Breast epithelium (tissue), 3 donors: Measurements from ENCODE around the gene TRIM9.

Experiments
- CTCF ChIP-seq, 3 donors: fragments of 450-650 bp; IDR thresholded peaks; one replicate each; pipeline ENCODE4 v1.5.1; 2016 to 2017; ENCODE audit warnings: antibody characterized with exemption in 3 of 3, mild to moderate bottlenecking in 3 of 3, moderate library complexity in 3 of 3
- POLR2A ChIP-seq: fragments of 450-650 bp; IDR thresholded peaks from one replicate; pipeline ENCODE4 v1.6.1; 2016; ENCODE audit warnings: antibody characterized with exemption, mild to moderate bottlenecking, moderate library complexity
- POLR2AphosphoS5 ChIP-seq, 3 donors: sonication (generic); formaldehyde crosslinking; IDR thresholded peaks; one replicate each; pipeline ENCODE4 v1.6.1; 2017; ENCODE audit warnings: antibody characterized with exemption in 3 of 3

GRCh38 chr14:50972734-50973133 lies 122.2 kb downstream of the TRIM9 start:
- TF ChIP-seq CTCF (IDR thresholded peaks at IDR 0.05) (no peak), POLR2A (no peak), POLR2AphosphoS5 (IDR thresholded peaks at IDR 0.05) (no peak)
